GM19468 (cell line): ENCODE measurements around the gene CYP26A1.
"Not testable (repeated sequence)": the region's sequence is repeated elsewhere in the genome, so short reads cannot be mapped to it uniquely, and the experiment has no call there.

ENCODE experiments used
- ATAC-seq: cut with Tn5 transposase; IDR thresholded peaks from one replicate; pipeline ENCODE4 v1.9.1; 2021; ENCODE audit warnings: mild to moderate bottlenecking, moderate library complexity, moderate number of reproducible peaks; ENCODE audit not compliant: unreplicated experiment; ENCODE audit errors: extremely low read depth

Gene CYP26A1

DNA sequence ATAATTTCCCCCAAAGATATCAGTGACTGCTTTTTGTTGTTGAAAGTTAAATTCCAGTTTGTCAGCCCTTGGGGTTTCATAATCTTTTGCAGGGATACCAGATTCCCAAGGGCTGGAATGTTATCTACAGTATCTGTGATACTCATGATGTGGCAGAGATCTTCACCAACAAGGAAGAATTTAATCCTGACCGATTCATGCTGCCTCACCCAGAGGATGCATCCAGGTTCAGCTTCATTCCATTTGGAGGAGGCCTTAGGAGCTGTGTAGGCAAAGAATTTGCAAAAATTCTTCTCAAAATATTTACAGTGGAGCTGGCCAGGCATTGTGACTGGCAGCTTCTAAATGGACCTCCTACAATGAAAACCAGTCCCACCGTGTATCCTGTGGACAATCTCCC, 3.2 kb downstream of the CYP26A1 start:
- ATAC-seq, result no peak

DNA sequence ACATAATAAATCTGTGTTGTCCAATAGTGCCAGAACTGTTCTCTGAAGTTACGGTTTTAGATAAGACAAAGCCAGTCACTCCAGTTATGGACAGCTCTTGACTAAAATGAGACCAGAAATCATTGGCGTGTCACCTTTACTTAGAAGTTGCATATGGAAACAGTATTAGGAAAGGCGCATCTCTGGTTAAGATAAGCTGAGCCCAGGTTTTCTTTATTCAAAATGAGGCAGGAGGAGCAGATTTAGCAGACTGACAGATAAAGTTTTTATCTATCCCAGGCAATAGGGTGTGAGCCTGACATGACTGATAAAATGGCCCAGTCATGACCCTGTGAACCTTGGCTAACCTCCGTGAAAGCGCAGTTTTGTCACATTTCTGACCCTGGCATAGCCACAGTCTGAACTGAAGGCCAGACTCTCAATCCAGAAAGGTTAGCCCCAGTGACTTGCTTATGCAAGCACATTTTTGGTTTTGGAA, 4.2 kb downstream of the CYP26A1 start:
- no peak for ATAC-seq

DNA sequence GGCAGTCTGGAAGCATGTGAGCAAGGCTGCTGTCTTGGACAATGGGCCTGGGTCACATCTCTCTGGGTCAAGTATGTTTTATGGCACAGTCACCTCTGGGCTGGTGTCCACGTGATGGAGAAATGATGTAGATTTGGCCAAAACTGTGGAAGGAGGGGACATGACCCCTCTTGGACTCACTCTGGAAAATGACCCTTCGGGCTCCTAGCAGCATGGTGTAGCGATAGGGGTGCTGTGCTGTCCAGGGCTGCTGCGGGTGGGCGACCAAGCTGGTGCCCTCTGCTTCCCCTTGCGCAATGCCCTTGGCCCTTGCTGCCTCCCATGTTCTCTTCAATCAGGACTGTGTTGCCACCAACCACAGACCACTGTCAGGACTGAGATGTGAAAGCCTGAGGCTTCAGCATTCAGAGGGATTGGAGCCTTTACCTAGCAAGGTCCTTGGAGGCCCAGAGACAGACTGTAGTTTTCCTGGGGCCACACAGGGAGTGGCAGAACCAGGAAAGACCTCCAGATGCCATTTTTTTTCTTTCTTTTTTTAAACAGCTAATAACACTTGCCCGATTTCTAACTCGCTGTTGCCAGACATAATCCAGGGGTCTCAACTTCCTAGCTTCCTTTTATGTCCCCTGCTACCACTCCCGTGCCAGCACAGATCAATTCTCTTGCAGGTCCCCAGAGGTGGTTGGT, 6.1 kb downstream of the CYP26A1 start:
- no peak for ATAC-seq

DNA sequence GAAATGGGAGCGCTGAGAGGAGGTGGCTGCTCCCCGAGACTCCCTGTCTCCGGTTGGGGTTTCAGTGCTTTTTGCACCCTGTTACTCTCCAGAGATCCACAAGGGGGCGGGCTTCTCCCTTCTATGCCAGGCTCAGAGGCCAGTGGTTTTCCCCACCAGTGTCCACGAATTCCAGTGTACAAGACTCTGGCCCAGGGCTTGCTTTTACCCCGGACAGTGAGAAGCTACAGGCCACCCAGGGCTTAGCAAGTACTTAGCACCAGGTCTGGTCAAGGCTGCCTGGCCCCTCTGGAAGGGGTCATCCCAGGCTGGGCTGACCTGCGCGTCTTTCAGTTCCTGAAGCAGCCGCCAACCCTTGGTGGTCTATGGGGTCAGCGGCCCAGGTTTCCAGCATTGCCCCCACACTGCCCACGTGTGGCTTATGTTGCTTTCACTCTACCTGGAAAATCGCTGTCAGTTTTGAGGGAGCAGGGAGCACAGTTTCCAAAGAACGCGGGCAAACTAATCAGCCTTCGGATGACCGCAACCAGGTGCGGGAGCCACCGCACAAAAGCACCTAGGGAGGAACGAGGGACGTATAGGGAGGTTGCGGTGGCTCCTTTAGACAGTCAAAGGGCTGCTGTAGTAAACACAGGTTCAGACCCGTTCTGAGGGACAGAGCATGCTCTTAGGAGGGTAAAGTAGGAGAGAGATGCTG, 6.8 kb downstream of the CYP26A1 start:
- ATAC-seq, result no peak

DNA sequence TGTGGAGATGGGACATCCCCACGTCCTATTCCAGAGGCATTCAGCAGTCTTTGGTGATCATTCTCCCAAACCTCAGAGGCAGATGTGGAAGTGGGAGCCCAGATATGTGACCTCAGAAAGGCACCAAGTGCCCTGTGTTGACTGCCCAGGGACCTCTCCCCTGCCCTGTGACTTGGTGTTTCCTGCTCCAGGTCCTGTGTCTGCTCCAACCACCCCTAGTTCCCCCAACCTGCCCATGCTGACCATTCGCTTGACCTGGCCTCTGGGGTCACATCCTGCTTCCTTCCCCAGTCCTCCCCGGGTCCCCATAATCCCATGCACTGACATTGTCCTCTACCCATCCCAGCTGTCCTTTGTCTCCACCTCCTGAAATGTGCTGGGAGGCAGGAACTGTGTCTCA, 7.6 kb downstream of the CYP26A1 start:
- ATAC-seq, result no peak

DNA sequence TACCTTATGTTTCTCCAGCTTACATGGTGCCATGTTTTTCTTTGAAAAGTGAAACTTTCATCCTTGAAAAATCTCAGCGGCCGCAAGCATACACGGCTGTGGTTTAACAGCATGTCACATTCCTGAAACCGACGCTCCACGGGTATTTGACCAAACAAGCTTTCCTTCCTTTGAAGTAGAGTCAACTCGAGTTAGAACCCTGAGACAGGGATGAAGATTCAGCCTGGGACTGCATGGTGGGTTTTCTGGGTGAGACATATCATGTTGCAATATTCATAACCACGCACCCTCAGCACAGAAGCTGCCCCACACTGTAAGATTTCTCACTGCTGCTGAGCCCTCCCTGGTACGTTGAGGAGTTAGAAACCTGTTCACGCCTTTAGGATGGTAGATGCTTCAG, 8.1 kb downstream of the CYP26A1 start:
- no peak for ATAC-seq

DNA sequence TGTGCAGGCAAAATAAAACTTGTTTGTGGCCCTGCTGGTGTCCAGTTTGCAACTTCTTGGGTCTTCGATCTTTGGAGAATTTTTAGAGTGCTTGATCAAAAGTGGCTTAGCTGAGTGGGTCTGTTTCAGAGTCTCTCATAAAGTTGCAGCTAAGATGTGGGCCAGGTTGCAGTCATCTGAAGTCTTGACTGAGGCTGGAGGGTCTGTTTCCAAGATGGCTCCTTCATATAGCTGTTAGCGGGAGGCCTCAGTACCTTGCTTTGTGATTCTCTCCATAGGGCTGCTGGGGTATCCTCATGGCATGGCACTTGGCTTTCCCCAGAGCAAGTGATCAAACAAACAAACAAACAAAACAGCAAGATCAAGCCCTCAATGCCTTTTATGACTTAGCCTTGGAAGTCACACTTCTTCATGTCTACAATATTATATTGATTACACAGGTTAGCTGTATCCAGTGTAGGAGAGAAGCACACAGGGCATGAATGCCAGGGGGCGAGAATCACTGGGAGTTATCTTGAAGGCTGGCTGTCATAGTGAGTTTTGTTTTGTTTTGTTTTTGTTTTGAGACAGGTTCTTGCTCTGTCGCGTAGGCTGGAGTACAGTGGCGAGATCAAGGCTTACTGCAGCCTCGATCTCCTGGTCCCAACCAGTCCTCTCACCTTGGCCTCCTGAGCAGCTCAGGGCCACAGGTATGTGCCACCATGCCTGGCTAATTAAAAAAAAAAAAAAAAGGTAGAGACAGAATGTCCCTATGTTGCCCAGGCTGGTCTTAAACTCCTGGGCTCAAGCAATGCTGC, 10.2 kb downstream of the CYP26A1 start:
- no peak for ATAC-seq

DNA sequence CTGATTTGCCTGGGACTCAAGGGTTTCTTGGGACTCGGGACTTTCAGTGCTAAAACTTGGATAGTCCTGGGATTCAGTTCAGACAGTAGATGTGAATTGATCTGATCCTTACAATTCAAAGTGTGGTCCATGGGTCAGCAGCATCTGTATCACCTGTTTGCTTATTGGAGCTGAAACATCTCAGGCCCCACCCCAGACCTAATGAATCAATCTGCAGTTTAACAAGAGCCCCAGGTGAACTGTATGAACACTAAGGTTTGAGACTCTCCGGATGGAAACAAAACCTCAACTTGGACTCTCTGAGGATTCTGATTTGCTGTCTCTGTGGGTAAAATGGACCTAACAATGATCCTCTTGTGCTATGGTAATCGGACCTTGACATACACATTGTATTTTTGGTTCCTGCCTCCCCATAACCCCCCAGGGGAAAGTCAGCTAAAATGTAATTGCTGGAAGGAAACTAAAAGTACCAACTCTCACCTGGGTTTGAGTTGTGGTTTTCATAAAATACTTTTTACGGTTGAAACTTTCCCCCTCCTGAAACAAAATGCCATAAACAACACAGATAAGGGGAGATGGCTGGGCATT, 11.7 kb downstream of the CYP26A1 start:
- ATAC-seq, result no peak

DNA sequence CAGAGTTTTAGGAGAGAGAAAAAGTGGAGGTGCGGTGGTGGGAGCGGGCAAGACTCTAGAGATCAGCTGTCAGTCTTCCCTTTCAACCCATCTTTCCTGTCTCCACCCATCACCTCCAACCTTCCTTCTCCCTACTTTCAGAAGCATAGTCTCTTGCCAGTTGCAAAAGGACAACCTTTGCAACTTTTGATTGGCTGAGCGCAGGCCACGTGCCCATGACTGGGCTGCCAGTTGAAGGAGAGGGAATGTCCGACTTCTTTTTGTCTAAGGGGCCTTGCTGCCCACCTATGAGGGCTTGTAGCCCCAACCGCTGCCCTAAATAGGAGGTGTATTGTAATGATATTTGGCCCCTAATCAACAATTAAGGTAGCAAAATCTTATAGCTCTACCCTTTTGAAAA, 12.6 kb downstream of the CYP26A1 start:
- ATAC-seq, result no peak

DNA sequence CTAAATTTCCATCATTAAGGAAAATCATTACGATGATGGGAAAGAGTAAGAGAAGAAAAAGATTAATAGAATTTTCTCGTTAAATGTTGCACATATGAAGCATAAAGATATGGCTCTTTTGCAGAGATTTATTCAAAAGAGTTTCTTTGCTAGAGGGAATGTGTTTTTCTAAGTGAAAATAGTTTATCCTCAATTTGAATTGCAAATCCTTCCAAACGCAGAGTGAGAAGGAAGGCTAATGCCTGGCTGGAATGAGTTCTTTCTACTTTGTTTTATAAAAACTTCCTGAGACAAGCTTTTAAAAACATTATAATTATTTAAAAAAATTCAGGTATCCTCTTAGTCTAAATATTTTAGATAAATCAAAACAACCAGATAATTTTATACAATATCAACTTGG, 14.2 kb downstream of the CYP26A1 start:
- ATAC-seq, result no peak

DNA sequence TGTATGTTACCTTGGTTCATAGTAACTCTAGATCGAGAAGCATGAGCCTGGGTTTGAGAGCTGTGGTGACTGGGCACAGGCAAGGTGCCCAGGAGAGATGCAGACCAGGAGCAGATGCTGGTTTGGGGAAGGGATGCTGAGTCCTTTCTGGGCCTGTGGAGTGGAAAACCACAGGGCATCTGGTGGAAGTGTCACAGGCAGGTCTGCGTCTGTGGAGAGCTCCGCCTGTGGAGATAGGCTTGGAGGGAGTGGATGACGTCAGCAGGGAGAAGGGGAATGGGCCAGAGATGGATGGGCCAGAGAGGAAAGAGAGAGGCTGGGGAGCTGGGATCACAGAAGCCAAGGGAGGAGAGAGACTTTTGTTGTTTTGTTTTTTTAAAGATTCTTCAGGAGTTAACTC, 14.8 kb downstream of the CYP26A1 start:
- no peak for ATAC-seq

DNA sequence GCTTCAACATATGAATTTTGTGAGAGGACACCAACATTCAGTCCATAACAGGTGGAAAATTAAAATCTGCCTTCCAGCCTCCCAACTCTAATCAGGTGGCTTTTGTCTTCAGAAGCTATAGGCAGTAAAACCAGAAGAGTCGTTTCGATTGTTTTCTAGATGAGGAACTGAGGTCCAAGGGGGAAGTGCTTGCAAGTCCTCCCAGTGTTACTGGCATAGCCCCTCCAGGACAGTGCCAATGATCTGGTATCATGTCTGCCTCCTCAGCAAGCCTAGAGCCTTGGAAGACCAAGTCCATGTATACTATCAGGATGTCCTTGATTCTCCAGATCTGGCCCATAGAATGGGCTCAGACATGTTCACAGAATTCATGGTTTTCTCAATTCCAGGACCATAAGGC, 16.9 kb downstream of the CYP26A1 start:
- ATAC-seq, result no peak

DNA sequence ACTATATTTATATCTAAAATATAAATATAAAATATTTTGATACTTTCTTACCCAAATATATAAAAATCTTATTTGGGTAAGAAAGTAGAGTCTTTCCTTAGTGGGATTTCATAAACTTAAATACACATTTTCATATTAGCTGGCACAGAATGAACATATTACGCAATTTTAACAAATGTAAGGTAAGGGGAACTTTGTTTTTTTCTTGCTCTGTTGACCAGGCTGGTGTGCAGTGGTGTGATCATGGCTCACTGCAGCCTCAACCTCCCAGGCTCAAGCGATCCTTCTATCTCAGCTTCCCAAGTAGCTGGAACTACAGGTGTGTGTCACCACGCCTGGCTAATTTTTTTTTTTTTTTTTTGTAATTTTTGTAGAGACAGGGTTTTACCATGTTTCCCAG, 18.3 kb downstream of the CYP26A1 start:
- no peak for ATAC-seq

DNA sequence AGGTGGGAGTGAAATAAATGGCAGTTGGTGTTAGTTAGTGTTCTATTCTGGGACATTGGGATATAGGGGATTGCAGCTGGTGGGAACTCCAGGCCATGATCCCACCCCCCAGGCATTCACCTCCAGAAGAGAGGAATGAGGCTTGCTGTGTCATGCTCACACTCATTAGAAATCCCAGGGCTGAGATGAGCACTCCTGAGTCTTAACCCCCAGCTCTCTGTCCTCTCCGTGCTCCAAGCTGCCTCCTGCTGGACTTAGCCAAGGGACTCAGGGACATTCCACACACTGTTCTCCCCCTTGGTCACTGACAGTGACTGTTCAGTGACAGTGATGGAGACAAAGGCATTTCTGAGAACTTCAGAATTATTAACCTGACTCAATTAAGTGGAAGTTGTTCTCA, 21.5 kb downstream of the CYP26A1 start:
- no peak for ATAC-seq

DNA sequence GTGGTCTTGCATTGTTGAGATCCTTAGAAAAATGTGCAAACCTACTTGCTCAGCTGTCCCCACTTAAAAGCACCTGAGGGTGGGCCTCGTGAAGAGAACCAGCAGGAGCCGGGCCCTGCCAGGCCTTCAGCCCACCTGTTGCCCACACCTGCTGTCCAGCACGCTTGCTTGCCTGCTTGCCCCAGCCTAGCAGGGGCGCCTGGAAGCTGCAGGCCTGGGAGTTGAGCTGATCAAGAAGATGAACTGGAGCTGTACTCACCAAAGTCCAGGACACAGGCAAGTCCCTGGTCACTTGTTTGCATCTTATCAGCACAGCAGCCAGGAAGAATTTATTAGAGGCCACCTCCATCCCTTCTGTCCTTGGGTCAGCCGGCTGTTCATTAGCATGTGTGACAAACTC, 23.2 kb downstream of the CYP26A1 start:
- no peak for ATAC-seq

DNA sequence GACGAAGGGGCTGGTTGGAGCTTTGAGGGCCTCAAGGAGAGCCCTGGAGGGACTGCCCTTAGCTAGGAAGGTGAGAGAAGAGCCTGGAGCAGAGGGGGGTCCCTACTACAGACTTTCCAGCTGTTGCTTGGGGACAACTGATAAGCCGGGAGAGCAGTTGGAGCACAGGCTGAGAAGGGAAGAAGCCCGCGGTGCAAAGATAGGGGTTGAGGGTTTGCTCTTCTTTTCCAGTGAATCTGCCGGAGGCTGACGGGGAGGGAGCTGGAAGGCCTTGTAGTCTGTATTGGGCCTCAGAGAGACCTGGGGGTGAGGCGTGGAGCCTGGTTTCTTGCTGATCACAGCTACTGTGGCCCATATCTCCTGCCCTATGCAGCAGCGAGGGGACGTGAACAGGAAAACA, 23.7 kb downstream of the CYP26A1 start:
- ATAC-seq, result no peak

DNA sequence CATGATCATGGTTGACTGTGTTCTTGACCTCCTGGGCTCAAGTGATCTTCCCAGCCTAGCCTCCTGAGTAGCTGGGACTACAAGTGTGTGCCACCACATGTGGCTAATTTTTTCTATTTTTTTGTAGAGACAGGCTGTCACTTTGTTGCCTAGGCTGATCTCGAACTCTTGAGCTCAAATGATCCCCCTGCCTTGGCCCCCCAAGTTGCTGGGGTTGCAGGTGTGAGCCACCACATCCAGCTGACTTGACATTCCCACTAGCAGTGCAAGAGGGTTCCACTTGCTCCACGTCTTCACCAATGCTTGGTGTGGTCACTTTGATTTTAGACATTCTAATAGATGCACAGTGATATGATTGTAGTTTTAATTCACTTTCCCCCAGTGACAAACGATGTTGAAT, 25.1 kb downstream of the CYP26A1 start:
- no peak for ATAC-seq

DNA sequence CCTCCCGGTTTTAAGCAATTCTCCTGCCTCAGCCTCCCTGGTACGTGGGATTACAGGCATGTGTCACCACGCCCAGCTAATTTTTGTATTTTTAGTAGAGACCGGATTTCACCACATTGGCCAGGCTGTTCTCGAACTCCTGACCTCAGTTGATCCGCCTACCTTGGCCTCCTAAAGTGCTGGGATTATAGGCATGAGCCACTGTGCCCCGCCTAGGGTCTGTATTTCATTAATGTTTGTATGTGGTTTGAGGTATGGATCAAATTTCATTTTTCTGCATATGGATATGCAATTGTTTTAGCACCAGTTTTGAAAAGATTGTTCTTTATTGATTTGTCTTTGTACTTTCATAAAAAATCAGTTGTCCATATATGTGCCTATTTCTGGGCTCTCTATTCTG, 26.0 kb downstream of the CYP26A1 start:
- no peak for ATAC-seq

DNA sequence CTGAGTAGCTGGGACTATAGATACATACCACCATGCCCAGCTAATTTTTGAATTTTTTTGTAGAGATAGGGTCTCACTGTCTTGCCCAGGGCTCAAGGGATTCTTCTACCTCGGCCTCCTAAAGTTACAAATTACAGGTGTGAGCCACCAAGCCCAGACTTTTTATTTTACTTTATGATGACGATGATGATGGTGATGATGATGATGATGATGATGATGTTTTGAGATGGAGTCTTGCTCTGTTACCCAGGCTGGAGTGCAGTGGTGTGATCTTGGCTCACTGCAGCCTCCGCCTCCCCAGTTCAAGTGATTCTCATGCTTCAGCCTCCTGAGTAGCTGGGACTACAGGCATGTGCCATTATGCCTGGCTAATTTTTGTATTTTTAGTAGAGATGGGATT, 27.5 kb downstream of the CYP26A1 start:
- ATAC-seq, result not testable (repeated sequence)

DNA sequence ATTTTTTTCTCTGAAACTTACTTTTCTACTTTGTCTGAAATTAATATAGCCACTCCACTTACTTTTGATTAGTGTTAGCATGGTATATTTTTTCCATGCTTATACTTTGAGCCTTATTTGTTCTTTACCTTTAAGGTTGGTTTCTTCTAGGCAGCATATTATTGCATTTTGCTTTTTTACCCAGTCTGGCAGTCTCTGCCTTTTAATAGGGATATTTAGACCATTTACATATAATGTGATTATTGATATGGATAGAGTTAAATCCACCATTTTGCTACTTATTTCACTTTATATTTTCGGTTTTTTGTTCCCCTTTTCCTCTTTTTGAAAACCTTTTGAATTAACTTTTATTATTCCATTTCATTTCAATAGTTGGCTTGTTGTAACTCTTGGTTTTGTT, 30.3 kb downstream of the CYP26A1 start:
- no peak for ATAC-seq

DNA sequence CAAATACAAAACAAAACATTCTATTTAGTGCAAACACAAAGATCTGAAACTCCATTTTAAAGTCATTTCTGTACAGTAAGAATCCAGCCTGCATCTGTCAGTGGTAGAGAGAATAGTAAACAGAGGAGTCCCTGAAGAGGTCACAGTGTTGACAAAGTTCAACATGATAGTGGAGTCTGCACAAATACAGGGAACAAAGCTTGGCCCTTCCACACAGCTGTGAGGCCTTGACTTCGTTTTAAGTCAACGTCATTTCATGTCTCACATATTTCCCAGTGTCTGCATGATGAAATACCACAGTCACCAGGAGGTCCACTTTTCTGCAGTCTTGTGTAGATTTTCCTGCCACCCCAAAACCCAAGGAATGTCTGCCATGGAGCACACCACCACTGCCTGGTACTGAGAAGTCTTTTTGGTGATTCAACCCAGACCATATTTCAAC, 33.0 kb downstream of the CYP26A1 start:
- no peak for ATAC-seq
